Suprapubic skin (tissue), 4 donors: Measurements from ENCODE around the gene ASPHD2.

Experiments
- EP300 ChIP-seq: sonication (generic); formaldehyde crosslinking; IDR thresholded peaks from one replicate; pipeline ENCODE4 v1.6.1; 2017; ENCODE audit warnings: antibody characterized with exemption
- POLR2A ChIP-seq, 2 donors: fragments of 450-650 bp; IDR thresholded peaks; one replicate each; pipeline ENCODE4 v1.6.1; 2017; ENCODE audit warnings: antibody characterized with exemption in 2 of 2, mild to moderate bottlenecking in 2 of 2, moderate library complexity in 2 of 2
- POLR2AphosphoS5 ChIP-seq, 3 donors: sonication (generic); formaldehyde crosslinking; IDR thresholded peaks; one replicate each; pipeline ENCODE4 v1.6.1; 2017; ENCODE audit warnings: antibody characterized with exemption in 3 of 3
- TF ChIP-seq, protein P1 (sequence below), 2 donors: fragments of 200-600 bp in 1 of 2; fragments of 450-650 bp in 1 of 2; sonication (generic) in 1 of 2; IDR thresholded peaks; one replicate each; pipeline ENCODE4 v1.5.1; 2016 to 2019; ENCODE audit warnings: antibody characterized with exemption in 2 of 2, mild to moderate bottlenecking in 1 of 2, moderate library complexity in 1 of 2

DNA sequence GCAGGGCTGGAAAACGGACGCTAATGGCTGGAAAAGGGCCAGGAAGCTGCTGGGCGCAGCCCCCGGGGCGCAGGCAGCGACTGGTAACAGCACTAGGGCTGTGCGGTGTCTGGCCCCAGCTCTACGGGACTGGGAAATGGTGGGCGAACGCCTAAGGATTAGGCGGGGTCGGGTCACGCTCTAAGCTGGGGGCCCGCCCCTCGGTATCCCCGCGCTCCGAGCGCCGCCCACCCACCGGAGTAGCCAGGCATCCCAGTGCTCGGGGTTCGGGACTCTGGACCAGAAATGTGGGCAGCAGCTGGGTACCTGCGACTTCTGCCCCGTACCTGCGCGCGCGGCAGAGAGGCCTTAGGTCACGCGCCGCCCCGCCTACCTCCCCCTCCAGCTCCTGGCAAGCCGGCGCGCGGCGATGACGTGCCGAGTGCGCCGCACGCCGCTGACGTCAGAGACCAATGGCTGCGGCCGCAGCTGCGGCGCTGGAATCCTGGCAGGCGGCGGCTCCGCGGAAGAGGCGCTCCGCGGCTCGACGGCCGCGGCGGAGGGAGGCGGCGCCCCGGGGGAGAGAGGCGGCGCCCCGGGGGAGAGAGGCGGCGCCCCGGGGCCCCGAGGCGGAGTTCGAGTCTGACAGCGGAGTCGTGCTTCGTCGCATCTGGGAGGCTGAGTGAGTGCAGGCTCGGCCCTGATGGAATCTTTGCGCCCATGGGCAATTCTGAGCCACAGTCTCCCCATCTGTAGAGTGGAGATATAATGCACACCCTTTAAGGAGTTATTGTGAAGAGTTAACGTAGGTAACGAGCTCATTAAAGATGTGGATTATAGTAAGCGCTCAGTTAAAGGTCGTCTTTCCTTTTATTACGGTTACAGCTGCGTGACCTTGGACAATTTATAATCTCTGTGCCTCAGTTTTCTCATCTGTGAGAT lies 54.6 kb downstream of the ASPHD2 start, which contains the start of the genes HPS4 and SRRD:
- TF ChIP-seq POLR2AphosphoS5 (IDR thresholded peaks at IDR 0.05) (peak; percentile 70 to 95 (median 92)), POLR2A (IDR thresholded peaks at IDR 0.05) (peak in 1 of 2 donors; percentile 78), EP300 (no peak)
- TF ChIP-seq, protein P1, sequence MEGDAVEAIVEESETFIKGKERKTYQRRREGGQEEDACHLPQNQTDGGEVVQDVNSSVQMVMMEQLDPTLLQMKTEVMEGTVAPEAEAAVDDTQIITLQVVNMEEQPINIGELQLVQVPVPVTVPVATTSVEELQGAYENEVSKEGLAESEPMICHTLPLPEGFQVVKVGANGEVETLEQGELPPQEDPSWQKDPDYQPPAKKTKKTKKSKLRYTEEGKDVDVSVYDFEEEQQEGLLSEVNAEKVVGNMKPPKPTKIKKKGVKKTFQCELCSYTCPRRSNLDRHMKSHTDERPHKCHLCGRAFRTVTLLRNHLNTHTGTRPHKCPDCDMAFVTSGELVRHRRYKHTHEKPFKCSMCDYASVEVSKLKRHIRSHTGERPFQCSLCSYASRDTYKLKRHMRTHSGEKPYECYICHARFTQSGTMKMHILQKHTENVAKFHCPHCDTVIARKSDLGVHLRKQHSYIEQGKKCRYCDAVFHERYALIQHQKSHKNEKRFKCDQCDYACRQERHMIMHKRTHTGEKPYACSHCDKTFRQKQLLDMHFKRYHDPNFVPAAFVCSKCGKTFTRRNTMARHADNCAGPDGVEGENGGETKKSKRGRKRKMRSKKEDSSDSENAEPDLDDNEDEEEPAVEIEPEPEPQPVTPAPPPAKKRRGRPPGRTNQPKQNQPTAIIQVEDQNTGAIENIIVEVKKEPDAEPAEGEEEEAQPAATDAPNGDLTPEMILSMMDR (IDR thresholded peaks at IDR 0.05) = no peak
